Glomerular visceral epithelial cell (primary cell): ENCODE measurements around the gene NRCAM.

Experiments used
- DNase-seq: peaks from one replicate; pipeline ENCODE4 v3.0.0-alpha.2; 2016; ENCODE audit errors: extremely low spot score

The NRCAM gene

DNA sequence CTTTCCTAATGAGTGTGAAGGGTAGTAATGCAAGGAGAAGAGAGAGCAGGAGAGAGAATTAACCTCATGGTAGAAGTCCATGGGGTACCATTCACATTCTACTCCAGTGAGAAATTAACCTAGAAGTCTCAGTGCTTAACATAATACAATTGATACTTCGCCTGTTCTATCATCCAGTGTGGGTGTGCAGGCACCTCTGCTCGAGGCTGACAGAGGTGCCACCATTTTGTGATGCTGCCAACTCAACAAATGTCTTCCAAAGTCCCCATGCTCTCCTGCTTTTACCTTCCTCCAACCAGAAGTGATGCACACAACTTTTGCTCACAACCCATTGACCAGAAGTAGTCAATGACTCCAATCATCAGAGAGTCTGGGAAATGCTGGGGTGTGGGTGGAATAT lies 207.8 kb downstream of the NRCAM start:
- DNase-seq = no peak

DNA sequence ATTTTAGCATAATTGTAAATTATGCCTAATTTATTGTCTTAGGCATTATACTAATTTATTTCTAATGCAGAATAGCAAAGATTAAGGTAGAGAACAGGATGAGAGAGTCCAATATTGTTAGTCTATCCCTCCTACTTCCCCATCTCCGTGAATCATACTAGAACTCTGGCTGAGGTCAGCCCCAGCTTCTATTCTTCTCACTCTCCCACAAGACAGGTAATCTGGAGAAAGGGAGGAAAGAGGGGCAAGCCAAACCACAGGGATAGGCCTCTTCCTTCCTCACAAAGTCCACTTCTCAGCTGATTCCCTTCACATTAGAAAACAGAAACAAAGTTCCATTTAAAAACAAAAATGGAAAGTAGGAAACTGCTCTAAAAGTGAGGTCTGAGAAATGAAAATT lies 208.6 kb downstream of the NRCAM start:
- no peak for DNase-seq

DNA sequence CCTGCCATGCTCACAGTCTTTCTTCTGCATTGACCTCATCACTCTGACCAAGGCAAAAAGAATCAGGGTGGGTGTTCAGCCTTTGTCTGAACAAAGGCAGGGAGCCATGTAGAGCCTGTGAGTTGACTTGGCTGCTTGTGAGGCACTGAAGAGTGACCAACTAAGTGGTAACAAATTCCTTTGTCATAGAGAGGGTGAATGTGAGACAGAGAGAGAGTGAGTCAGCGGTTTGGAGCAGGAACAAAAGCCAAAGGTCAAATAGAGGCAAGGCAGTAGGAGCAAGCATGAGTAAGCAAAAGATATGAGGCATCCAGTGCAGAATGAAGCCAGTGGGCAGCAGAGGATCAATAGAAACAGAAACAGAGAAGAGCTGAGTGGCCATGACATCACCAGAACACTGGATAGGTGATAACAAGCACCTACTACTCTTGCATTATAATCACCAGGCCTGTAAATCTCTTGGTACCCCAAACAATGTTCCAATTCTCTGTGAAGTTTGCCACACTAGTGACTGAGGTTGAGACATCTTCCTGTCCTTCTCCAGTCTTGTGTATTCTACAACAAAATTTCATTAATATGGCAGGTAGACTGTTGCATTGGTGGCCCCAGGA lies 209.9 kb downstream of the NRCAM start:
- DNase-seq = peak; percentile 97

DNA sequence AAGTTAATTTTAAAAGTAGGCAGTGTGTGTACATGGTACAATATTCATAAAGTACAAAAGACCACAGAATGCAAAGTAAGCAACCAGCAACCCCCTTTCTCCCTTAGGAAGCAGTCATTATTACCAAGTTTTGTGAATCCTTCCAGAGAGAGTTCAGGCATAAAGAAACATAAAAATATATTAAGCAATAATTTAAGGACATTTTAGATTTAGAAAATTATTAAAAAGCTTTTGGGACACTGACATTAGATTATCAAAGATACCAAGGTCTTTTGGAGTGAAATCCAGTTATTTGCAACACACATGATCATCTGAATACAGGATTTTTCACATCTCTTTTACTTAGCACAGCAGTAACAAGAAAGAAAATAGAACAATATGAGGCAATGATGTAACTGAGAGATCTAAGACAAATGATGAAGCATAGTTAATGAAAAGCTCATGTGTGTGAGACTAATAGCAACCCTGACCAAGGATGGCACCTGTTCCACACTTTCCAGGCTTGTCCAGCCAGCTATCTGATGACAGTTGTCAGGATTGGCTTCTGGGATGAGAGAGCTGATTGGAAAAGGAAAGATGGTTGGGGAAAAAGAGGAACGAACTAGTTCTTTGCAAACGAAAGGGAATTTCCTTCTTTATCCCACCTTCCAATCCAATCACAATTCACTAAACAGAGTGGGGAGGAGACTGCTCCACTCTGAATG lies 210.6 kb downstream of the NRCAM start:
- DNase-seq = no peak

DNA sequence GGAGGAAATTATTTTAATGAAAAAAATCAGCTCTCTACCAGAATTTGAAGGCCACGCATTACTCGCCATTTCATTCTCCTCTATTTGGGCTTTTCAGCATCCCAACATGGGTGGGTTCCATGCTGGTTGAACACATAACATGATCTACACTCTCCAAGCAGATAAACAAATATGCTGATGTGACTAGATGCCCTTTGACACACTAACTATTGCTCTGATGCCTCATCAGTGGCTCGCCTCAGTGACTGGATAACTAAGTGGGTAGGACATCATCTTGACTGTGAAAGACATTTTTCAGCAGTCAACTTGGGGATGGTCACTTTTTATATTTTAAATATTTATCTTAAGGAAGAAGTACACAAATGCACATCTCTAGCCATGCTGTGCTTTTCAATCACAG lies 212.1 kb downstream of the NRCAM start:
- no peak for DNase-seq

DNA sequence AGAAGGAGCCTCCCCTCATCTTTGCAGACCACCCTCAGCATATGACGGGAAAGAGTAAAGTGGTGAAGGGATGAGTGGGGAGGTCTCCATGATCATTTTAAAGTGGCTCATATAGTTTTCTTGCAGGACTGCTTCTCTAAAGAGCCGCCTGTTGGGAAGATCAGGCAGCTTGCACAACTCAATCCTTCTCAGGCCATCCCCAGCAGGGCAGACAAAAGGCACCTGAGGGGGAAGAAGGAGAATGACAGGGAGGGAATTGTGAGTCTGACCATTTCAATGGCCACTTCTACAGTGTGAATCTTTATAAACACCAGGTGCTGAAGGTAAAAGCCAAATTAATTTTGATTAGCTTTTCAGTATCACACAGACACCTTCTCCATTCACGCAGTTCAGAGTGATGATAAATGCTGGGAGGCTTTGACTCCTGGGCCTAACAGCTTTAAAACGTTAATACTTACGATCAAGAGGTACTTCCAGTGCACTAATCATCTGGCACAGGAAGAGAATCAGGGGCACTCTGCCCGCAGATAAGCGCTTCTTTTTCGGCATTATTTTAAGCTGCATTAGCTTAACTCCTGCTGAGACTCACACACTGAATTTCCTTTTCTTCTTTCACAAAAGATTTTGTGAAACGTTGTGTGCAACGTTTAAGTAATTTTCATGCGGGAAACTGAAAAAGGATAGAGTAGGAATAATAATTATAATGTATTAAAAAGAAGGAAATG lies 216.6 kb downstream of the NRCAM start:
- DNase-seq = no peak

DNA sequence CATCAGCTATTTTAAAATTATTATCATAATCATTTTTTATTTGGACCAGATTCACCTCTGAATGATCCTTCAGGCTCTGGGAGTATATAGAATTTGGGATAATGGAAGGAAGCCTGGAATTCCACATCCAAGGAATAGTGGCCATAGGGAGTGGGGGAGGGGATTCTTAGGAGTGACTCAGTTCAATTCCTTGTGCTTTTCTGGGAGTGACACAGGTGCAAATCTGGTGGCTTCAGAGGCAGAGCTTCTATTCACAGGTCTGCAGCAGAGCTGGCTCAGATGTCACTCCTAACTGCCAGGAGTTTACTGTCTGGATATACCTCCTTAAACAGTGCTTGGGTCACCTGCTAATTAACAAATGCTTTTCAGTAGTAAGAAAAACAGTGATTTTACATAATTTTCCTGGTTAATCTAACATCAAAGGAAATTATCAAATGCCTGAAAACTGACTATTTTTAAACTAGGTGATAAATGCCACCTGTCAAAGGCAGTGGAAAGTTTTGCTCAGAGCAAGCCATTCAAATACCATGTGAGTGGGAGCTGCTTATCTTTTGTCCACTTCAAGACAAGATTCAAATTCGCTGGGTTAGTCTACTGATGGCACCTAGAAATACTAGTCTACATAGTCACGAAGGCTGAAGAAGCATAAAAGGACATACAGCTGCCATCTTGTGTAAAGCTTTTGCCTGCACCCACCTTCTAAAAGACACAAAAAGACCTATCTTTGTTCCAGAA lies 219.4 kb downstream of the NRCAM start:
- no peak for DNase-seq

DNA sequence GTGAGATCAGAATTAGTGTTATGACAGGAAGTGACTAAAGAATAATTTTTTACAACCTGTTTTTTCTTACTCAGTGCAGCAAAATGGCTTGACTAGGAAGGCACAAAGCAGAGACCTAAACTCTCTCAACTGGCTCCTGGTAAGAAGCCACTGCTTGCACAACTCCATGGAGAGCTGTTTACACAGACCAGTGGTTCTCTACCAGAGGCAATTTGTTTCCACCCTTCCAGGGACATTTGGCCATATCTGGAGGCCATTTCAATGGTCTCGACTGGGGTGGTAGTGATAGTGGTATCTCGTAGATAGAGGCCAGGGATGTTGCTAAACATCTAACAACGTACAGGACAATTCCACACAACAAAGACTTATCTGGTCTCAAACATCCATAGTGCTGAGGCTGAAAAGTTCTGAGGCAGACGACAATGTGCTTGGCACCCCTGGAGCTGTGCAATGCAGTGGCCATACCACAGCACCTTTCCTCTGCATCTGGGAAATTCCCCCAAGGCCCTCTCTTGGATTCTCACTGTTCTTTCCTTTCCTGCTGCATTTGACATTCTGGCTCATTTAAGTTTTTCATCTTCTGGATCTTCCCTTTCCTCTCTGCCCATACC lies 220.7 kb downstream of the NRCAM start:
- DNase-seq = no peak

DNA sequence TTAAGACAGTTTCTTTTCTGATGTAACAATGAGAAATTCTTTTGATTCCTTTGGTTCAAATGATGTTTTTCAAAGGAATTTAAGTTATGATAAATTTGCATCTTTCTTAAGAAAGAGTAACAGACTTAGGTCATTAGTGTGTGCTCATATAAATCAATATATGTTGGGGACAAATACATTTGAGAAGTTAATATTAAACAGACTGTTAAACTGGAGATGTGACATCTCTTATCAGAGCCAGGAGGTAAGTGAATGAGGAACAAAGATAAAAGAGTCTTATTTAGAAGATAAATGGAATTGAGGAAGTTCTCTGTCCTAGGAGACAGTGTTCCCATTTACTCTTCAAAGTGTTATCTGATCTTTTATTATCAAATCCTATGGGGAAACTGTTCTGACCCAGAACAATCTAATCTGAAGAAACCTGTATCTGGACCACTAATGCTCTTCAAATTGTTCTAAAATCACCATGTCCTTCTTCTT lies 221.2 kb downstream of the NRCAM start:
- DNase-seq = no peak

DNA sequence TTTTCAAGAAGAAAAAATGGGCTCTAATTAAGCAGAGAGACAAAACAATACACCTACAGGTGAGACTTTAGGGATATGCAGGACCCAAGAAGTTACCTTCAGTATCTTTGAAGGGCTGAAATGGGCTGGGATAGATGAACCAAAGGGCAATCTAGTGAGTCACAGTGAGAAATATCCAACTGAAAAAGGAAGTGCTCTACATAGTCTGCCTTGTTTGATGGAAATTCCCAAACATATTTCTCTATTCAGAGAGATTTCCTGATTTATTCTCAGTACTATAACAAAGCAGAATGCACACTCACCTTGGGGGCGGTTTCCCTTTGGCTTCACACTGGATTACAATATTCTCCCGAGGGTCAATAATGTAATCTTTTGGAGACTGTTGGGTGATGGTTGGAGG lies 222.0 kb downstream of the NRCAM start:
- no peak for DNase-seq

DNA sequence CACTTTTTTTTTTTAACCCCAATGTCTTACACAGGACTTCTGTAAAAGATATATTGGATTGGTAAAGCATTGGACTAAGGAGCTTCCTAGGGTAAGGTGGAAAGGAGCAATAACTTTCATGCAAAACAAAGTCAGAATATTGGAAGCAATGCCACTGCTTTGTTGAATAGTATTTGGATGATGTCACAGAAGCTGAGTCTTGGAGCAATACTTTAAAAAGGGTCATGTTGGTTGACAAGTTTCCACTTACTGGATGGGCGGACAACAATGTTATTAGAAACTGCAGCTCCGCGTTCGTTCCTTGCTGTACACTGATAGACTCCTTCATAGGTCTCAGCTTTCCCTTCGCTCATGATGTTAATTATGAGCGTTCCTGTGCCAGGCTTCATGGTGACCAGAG lies 224.2 kb downstream of the NRCAM start:
- DNase-seq = no peak

DNA sequence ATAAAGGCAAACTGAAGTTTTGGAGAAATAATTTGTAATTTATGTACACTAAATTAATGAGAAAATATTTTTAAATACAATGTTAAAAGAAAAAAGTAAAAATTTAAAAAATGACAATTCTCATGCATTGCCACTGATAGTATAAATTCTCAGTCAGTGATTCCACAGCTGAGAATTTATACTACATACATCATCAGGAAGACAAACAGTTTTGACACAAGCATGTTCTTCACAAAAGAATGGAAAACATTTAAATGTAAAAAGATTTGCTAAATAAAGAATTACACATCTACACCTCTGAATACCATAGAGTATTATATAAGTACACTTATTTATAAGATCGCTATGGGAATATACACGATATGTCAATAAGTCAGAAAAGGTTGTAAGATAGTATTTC lies 225.0 kb downstream of the NRCAM start:
- DNase-seq = no peak

DNA sequence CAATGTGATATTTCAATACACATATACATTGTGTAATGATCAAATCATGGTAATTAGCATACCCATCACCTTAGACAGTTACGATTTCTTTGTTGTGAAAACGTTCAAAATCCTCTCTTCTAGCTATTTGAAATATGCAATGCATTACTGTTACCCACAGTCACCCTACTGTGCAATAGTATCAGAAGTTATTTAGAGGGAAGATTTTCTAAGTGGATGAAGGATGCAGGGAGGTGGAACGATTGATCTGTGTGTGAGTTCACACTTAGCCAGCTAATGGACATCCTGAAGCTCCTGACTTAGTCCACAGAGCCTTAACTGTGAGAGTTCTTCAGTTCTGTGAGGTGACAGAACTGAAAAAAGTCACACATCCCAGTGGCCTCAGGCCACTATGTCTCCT lies 228.9 kb downstream of the NRCAM start:
- DNase-seq = no peak

DNA sequence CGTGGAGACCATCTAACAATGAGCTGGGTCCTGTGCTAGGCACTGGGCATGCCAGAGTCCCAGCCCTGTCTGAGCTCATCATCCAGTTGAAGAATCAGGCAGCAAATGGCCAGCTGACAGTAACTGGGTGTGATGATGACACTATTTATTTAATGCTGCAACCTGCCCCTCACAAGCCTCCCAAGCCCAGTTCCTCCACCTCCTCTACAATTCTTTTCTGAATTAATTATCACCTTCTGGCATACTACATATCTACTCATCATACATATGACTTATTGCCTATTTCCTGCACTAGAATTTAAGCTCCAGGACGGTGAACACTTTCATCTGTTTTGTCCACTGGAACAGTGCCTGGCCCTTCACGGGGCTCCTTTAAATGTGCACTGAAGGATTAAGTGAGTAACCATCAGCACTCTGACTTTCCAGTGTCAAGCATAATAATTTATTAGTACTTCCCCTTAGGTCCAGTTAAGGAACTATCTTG lies 229.4 kb downstream of the NRCAM start:
- DNase-seq = peak; percentile 62

DNA sequence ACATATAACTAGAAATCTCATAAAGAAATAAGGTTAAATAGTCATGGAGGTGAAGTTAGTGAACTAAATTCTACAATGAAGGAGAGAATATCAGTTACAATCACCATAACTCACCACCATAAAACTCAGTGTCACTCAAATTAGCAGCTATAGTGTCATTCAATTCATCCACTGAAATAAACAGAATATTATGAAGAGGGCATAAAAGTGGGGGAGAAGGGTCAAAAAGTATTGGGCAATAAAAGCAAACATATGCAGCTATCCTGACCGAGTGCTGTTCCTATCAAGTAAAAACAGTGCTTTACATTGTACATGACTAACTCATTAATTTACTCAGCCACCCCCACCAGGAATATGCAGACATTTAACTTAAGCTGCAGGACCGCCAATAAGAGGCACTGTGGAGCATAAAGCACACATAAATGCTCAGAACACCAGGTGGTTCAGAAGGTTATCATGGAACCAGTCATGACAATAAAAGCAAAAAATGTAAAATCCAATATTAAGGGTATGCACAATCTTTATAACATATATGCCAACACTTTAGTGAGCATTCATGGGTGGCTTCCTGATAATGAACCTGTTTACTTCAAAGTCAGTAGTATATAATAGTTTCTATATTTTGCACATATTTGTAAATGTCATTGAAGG lies 230.6 kb downstream of the NRCAM start:
- no peak for DNase-seq

DNA sequence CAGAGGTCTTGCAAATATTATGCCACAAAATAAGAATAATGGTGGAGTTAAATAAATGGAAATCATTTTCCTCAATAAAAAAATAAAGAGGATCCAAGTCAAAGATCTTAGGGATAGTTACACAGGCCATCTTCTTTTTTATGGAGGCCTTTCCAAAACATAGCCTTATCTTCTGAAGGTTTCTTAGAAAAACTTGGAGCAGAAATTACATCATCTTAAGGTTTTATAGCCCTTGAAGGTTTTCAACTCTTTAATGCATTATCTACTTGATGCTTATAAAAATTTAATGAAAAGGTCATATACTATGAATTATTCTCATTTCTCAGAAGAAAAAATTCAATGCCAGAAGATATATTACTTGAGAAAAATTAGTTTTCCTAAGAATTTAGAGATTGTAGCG lies 231.8 kb downstream of the NRCAM start:
- DNase-seq = no peak

DNA sequence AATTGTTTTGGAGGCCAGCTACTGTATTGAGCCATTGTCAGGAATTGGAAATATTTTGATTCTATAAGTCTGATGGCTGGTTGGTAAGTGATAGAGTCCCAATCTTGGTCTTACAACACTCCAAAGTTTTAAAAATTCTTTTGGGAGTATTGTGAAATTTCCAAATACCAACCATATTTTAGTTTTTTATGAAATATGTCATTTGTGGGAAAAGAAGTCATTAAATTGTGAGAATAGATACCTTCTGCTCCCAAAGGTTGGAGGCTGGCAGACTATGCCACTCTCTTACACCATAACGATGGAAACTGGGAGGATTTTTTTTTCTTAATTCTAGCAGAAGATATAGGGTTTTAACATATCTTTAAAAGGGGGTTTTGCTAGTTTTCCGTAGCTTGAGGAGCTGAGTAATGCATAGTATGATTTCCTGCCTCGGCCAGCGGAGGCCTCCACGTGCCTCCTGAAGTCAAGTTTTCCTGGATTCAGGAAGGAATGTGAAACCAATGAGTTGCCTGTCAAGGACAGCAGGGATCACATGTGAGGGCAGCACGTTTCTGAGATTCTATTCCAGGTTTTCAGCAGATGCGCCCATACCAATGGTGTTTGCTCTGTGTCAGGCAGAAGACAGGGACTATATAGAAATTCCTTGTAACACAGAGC lies 233.9 kb downstream of the NRCAM start:
- no peak for DNase-seq

DNA sequence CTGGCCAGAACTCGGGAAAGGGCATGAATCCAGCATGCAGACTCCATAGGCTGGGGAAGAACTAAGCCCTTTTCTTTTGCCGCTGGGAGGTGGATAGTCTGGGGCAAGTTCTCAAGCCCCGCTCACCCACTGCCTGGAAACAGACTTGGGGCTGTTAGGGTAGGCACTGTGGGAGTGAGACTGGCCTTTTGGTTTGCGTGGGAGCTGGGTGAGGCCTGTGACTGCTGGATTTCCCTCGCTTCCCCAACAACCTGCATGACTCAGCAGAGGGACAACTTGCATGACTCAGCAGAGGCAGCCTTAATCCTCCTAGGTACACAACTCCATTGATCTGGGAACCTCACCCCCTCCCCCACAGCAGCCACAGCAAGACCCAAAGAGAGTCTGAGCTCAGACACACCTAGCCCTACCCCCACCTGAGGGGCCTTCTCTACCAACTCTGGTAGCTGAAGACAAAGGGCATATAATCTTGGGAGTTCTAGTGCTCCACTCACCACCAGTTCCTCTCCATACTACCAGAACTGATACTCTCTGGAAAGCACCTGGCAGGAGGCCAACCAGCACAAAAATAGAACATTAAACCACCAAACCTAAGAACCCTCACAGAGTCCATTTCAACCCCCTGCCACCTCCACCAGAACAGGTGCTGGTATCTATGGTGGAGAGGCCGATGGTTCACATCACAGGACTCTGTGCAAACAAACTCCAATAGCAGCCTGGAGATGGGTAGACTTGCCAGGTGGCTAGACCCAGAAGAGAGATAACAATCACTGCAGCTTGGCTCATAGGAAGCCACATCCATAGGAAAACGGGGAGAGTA lies 244.6 kb downstream of the NRCAM start:
- peak; percentile 79 for DNase-seq

DNA sequence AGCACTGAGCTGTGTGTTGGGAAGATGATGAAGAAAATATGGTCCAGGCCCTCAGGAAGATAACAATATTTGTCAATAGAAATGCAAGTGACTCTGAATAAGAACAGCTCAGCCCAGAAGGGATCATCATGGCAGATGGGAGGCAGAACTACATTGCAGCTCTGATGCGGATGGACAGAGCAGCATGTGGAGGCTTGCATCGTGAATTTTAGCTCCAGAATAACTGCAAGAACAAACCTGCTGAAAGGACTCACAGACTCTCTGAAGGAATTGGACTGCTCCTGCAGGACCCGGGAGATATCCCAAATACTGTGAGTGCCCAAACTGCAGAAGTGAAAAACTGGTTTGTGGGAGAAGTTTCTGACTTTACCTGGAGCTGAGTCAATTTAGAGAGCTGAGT lies 245.4 kb downstream of the NRCAM start:
- DNase-seq = no peak

DNA sequence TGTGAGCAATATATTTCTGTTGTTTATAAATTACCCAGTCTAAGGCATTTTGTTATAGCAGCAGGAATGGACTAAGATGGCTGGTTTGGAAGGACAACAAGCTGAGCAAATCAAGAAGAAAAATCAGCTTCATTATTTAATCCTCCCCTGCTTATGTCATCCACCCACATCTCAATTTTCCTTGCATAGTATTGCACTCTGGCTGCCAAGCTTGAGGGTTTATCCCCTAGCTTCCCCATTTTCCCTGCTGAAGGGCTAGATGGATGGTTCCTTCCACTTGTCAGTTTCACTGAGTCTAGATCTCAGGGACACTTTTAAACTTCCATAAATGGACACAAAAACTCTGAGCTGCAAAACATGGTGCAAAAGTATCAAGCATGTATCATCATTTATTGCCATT lies 250.9 kb downstream of the NRCAM start:
- DNase-seq = no peak
